BLaER1 treated with 17β-estradiol and CSF1 and Interleukin-3, amounts not matched to agents 10 nM and 100 nM (cell line): ENCODE results near the gene CDPF1.
A peak's percentile ranks its signal among the peaks of the same experiment; 100 is the strongest.

Experiments
- H3K27ac ChIP-seq, 11 experiments: shearing (Covaris generic); formaldehyde crosslinking; 2 replicates each; pipeline ENCODE4 v1.8.1; 2022
- H3K27me3 ChIP-seq, 11 experiments: shearing (Covaris generic); formaldehyde crosslinking; 2 replicates each; pipeline ENCODE4 v1.8.1; 2022
- H3K36me3 ChIP-seq, 11 experiments: shearing (Covaris generic); formaldehyde crosslinking; 2 replicates each; pipeline ENCODE4 v1.8.1; 2022
- H3K4me1 ChIP-seq, 10 experiments: shearing (Covaris generic); formaldehyde crosslinking; 2 replicates each; pipeline ENCODE4 v1.8.1; 2022
- H3K4me2 ChIP-seq, 11 experiments: shearing (Covaris generic); formaldehyde crosslinking; 2 replicates each; pipeline ENCODE4 v1.8.1; 2022
- H3K4me3 ChIP-seq, 10 experiments: shearing (Covaris generic); formaldehyde crosslinking; 2 replicates each; pipeline ENCODE4 v1.8.1; 2022
- H3K9ac ChIP-seq, 11 experiments: shearing (Covaris generic); formaldehyde crosslinking; 2 replicates each; pipeline ENCODE4 v1.8.1; 2022
- H3K9me3 ChIP-seq, 11 experiments: shearing (Covaris generic); formaldehyde crosslinking; replicated peaks in 1 of 11; 2 replicates each; pipeline ENCODE4 v1.8.1; 2022
- H4K20me1 ChIP-seq, 11 experiments: shearing (Covaris generic); formaldehyde crosslinking; 2 replicates each; pipeline ENCODE4 v1.8.1; 2022
- Cebpa-rat ChIP-seq, 11 experiments: shearing (Covaris generic); IDR thresholded peaks; 2 replicates each; pipeline ENCODE4 v1.8.1; 2022

CDPF1 gene

GRCh38 chr22:46224044-46224897, 25.8 kb downstream of the CDPF1 start:
- TF ChIP-seq Cebpa-rat (IDR thresholded peaks at IDR 0.05) = no peak
- peaks cover 14 to 26% (median 16%) of the 10 kb centered on the region in 10 experiments for H3K4me1 ChIP-seq
- no peak overlapping the region for H3K4me2 ChIP-seq
- H3K4me3 ChIP-seq = no peak overlapping the region
- peaks cover 0 to 7% (median 0%) of the 10 kb centered on the region in 11 experiments; a peak in 1 of 22 replicates for H3K9me3 ChIP-seq
- H3K9ac ChIP-seq = no peak overlapping the region
- H3K27ac ChIP-seq = no peak overlapping the region; a peak in 1 of 22 replicates
- H3K36me3 ChIP-seq = peaks cover 32 to 83% (median 62%) of the 10 kb centered on the region in 11 experiments
- H4K20me1 ChIP-seq = no peaks in the 10 kb centered on the region
- H3K27me3 ChIP-seq = no peaks in the 10 kb centered on the region

- TF ChIP-seq Cebpa-rat (IDR thresholded peaks at IDR 0.05) = no peak
- no peaks in the 10 kb centered on the region for H4K20me1 ChIP-seq
- H3K9me3 ChIP-seq = peaks cover 0 to 7% (median 0%) of the 10 kb centered on the region in 11 experiments; a peak in 1 of 22 replicates
- peak overlapping the region in 2 of 11 experiments; percentile 15 to 19; a peak in 1 of 22 replicates for H3K9ac ChIP-seq
- H3K36me3 ChIP-seq = peaks cover 62 to 99% (median 89%) of the 10 kb centered on the region in 11 experiments
- 0 out of 20 replicates have a peak overlapping the region, but pooled peaks of 1 of the 10 experiments have one; percentile 3 for H3K4me3 ChIP-seq
- peak overlapping the region in 8 of 11 experiments; percentile 13 to 60 (median 44); a peak in 13 of 22 replicates for H3K27ac ChIP-seq
- peak overlapping the region; percentile 38 to 76 (median 63) for H3K4me2 ChIP-seq
- no peaks in the 10 kb centered on the region for H3K27me3 ChIP-seq
- H3K4me1 ChIP-seq = peaks cover 14 to 26% (median 16%) of the 10 kb centered on the region in 10 experiments
Observed at GRCh38 chr22:46220921-46221320, 29.2 kb downstream of the CDPF1 start.

- Histone ChIP-seq H3K27me3 (no peaks in the 10 kb centered on the region), H3K4me1 (peaks cover 14 to 26% (median 16%) of the 10 kb centered on the region in 10 experiments), H3K4me2 (no peak overlapping the region), H3K27ac (peak overlapping the region in 1 of 11 experiments; percentile 50; a peak in 1 of 22 replicates), H3K36me3 (peaks cover 71 to 99% (median 92%) of the 10 kb centered on the region in 11 experiments), H4K20me1 (no peaks in the 10 kb centered on the region; a peak in 1 of 22 replicates), H3K9ac (no peak overlapping the region), H3K4me3 (no peak overlapping the region), H3K9me3 (peaks cover 0 to 7% (median 0%) of the 10 kb centered on the region in 11 experiments; a peak in 1 of 22 replicates)
- TF ChIP-seq Cebpa-rat (IDR thresholded peaks at IDR 0.05) = no peak
Observed at GRCh38 chr22:46219636-46220035, 30.5 kb downstream of the CDPF1 start.

- Histone ChIP-seq H3K9me3 (peaks cover 10 to 30% (median 17%) of the 10 kb centered on the region in 11 experiments), H3K27ac (no peak overlapping the region), H3K4me1 (0 out of 20 replicates have a peak, but pooled peaks cover 0 to under 1% (median 0%) of the 10 kb centered on the region in 10 experiments), H4K20me1 (no peaks in the 10 kb centered on the region; a peak in 1 of 22 replicates), H3K36me3 (peaks cover 78 to 100% (median 95%) of the 10 kb centered on the region in 11 experiments), H3K4me3 (no peak overlapping the region), H3K9ac (no peak overlapping the region), H3K27me3 (no peaks in the 10 kb centered on the region), H3K4me2 (no peak overlapping the region)
- TF ChIP-seq Cebpa-rat (IDR thresholded peaks at IDR 0.05) = no peak
Observed at GRCh38 chr22:46214616-46215015, 35.5 kb downstream of the CDPF1 start.

GRCh38 chr22:46214149-46214548, 35.9 kb downstream of the CDPF1 start:
- Histone ChIP-seq H3K27ac (no peak overlapping the region), H3K9me3 (peaks cover 15 to 35% (median 21%) of the 10 kb centered on the region in 11 experiments), H3K4me1 (no peaks in the 10 kb centered on the region), H3K4me2 (no peak overlapping the region), H3K27me3 (no peaks in the 10 kb centered on the region), H3K4me3 (no peak overlapping the region), H3K9ac (no peak overlapping the region), H4K20me1 (no peaks in the 10 kb centered on the region; a peak in 1 of 22 replicates), H3K36me3 (peaks cover 78 to 100% (median 95%) of the 10 kb centered on the region in 11 experiments)
- TF ChIP-seq Cebpa-rat (IDR thresholded peaks at IDR 0.05) = no peak

- no peaks in the 10 kb centered on the region for H3K4me1 ChIP-seq
- no peaks in the 10 kb centered on the region; a peak in 1 of 22 replicates for H4K20me1 ChIP-seq
- no peak overlapping the region for H3K4me3 ChIP-seq
- H3K9me3 ChIP-seq = peaks cover 26 to 46% (median 32%) of the 10 kb centered on the region in 11 experiments
- H3K27me3 ChIP-seq = no peaks in the 10 kb centered on the region
- no peak for TF ChIP-seq Cebpa-rat (IDR thresholded peaks at IDR 0.05)
- no peak overlapping the region for H3K27ac ChIP-seq
- H3K9ac ChIP-seq = no peak overlapping the region
- H3K36me3 ChIP-seq = peaks cover 79 to 100% (median 96%) of the 10 kb centered on the region in 11 experiments
- no peak overlapping the region for H3K4me2 ChIP-seq
Observed at GRCh38 chr22:46213052-46213451, 37.0 kb downstream of the CDPF1 start.

GRCh38 chr22:46212195-46212594, 37.9 kb downstream of the CDPF1 start:
- H4K20me1 ChIP-seq = no peaks in the 10 kb centered on the region; a peak in 1 of 22 replicates
- H3K9me3 ChIP-seq = peaks cover 33 to 51% (median 38%) of the 10 kb centered on the region in 11 experiments
- no peak for TF ChIP-seq Cebpa-rat (IDR thresholded peaks at IDR 0.05)
- no peak overlapping the region for H3K4me3 ChIP-seq
- H3K4me1 ChIP-seq = no peaks in the 10 kb centered on the region
- no peak overlapping the region for H3K4me2 ChIP-seq
- no peak overlapping the region for H3K27ac ChIP-seq
- no peak overlapping the region for H3K9ac ChIP-seq
- H3K27me3 ChIP-seq = no peaks in the 10 kb centered on the region
- peaks cover 79 to 100% (median 96%) of the 10 kb centered on the region in 11 experiments for H3K36me3 ChIP-seq

GRCh38 chr22:46209262-46209661, 40.8 kb downstream of the CDPF1 start:
- Histone ChIP-seq H3K27ac (no peak overlapping the region), H3K4me3 (no peak overlapping the region), H3K4me1 (no peaks in the 10 kb centered on the region), H3K36me3 (peaks cover 77 to 98% (median 90%) of the 10 kb centered on the region in 11 experiments), H3K4me2 (no peak overlapping the region), H3K9me3 (peaks cover 44 to 65% (median 51%) of the 10 kb centered on the region in 11 experiments), H3K9ac (no peak overlapping the region), H3K27me3 (no peaks in the 10 kb centered on the region), H4K20me1 (no peaks in the 10 kb centered on the region)
- TF ChIP-seq Cebpa-rat (IDR thresholded peaks at IDR 0.05) = no peak

- Histone ChIP-seq H3K4me2 (no peak overlapping the region), H3K36me3 (peaks cover 71 to 96% (median 82%) of the 10 kb centered on the region in 11 experiments), H3K4me1 (peaks cover 0 to 14% (median 12%) of the 10 kb centered on the region in 10 experiments; a peak in 14 of 20 replicates), H3K9ac (no peak overlapping the region), H3K9me3 (peaks cover 24 to 35% (median 31%) of the 10 kb centered on the region in 11 experiments), H4K20me1 (no peaks in the 10 kb centered on the region; a peak in 1 of 22 replicates), H3K27me3 (no peaks in the 10 kb centered on the region), H3K27ac (no peak overlapping the region), H3K4me3 (no peak overlapping the region)
- no peak for TF ChIP-seq Cebpa-rat (IDR thresholded peaks at IDR 0.05)
Observed at GRCh38 chr22:46203601-46203980, 46.5 kb downstream of the CDPF1 start.
